ENCODE measurements around the gene KLK13. TPM values are rescaled to one million over a fixed set of nuclear protein-coding genes. Genes with fewer than 3 reads are reported as not detected.

KLK13 gene
- total and polyA plus RNA-seq, 10 donors, result 0.13 TPM; not detected in 9

DNA sequence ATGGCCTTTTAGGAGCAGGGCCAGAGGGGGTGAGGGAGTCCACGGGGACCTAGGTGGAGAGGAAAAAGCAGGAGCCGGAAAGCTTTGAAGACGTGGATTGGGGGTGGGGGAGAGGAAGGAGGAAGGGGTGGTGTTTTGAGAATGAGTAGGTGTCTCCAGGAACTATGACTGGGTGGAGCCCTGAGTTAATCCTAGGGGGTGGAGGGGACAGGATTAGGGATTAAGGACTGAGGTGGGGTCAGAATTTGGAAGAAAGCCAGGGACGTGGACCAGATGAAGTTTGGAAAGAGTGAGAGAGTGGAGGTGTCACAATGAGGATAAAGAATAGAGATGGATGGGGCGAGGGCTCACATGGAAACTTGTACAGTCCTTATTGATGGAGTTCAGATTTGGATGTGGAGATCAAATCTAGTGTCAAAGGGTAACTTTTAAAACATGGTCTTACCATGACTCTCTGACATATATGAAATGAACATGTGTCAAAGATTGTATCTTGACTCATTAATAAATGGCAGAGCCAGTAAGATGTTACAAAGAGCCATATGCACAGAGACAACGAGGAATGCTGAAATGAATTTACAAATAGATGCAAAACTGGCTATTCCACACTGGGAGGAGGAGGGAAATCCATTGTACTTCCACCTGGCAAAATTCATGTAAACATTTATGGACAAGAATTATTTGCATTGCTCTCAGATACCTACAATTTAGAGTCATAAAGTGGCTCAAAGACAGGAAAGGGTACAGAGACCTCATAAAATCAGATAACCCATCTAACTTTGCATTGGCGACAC is 1.7 kb upstream of the KLK13 start:
- 59 to 70% (median 62%) methylated on average over 7 of the region's 7 CpGs for WGBS, 5 donors
- DNase-seq, result no peak
- Histone ChIP-seq H3K27me3 (replicated peaks in 1 of 7) (peaks cover 0 to 62% (median 25%) of the 10 kb centered on the region in 7 donors), H3K36me3 (no peaks in the 10 kb centered on the region), H3K9me3 (no peaks in the 10 kb centered on the region), H3K4me1 (peaks cover 0 to 11% (median 6%) of the 10 kb centered on the region in 6 donors), H3K27ac (no peak overlapping the region), H3K4me3 (no peak overlapping the region)
- no peak for TF ChIP-seq POLR2AphosphoS5 (IDR thresholded peaks at IDR 0.05)
- TF ChIP-seq POLR2A (IDR thresholded peaks at IDR 0.05), result no peak
- TF ChIP-seq, protein P1, sequence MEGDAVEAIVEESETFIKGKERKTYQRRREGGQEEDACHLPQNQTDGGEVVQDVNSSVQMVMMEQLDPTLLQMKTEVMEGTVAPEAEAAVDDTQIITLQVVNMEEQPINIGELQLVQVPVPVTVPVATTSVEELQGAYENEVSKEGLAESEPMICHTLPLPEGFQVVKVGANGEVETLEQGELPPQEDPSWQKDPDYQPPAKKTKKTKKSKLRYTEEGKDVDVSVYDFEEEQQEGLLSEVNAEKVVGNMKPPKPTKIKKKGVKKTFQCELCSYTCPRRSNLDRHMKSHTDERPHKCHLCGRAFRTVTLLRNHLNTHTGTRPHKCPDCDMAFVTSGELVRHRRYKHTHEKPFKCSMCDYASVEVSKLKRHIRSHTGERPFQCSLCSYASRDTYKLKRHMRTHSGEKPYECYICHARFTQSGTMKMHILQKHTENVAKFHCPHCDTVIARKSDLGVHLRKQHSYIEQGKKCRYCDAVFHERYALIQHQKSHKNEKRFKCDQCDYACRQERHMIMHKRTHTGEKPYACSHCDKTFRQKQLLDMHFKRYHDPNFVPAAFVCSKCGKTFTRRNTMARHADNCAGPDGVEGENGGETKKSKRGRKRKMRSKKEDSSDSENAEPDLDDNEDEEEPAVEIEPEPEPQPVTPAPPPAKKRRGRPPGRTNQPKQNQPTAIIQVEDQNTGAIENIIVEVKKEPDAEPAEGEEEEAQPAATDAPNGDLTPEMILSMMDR (IDR thresholded peaks at IDR 0.05 in 8 of 11, conservative IDR thresholded peaks at IDR 0.05 in 3 of 11), result no peak
- intact Hi-C loops (cut with DNase I; ENCODE audit: low total_unique reads), result no loop called here

DNA sequence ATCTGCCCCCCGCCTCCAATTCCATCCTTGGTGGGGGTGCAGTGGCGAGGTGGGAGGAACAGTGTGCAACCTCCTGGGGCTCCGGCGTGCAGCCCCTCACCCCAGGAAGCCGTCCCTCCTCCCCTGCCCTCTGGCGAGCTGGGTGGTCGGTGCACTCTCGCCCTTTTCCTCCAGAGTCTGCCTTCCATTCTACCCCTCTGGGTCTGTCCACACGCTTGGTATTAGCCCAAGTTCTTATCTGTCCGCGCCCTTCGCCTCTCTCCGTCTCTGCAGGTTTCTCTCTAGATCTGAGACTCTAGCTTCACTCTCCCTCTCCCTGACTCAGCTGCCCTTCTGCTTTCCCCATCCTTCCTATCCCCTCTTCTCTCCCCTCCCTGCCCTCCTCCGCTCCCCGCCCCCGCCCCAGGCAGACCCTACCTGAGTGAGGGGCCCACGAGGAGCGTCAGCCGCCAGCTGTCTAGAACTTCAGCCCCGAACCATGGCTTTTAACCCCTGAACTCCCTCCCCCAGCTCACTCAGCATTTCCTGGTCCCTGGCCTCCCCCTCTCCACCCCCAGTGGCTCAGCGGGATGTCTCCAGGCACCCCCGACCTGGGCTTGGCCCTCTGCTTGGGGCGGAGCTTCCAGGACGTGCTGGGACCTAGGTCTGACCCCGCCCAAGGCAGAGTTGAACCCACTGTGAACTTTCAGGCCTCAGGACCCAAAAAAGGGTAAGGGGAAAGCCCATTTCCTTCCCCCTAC is 499 bp upstream of the KLK13 start:
- WGBS, 5 donors, result 13 to 16% (median 14%) methylated on average over 25 of the region's 25 CpGs
- Histone ChIP-seq H3K36me3 (no peaks in the 10 kb centered on the region), H3K27me3 (replicated peaks in 1 of 7) (peaks cover 0 to 72% (median 25%) of the 10 kb centered on the region in 7 donors), H3K4me1 (peaks cover 0 to 11% (median 6%) of the 10 kb centered on the region in 6 donors), H3K9me3 (no peaks in the 10 kb centered on the region), H3K27ac (no peak overlapping the region), H3K4me3 (peak overlapping the region in 4 of 8 donors; percentile 5 to 50 (median 14))
- intact Hi-C loops (cut with DNase I; ENCODE audit: low total_unique reads), result no loop called here
- TF ChIP-seq, protein P1 (IDR thresholded peaks at IDR 0.05 in 8 of 11, conservative IDR thresholded peaks at IDR 0.05 in 3 of 11), result no peak
- TF ChIP-seq POLR2A (IDR thresholded peaks at IDR 0.05) (no peak), POLR2AphosphoS5 (IDR thresholded peaks at IDR 0.05) (no peak)
- DNase-seq, result no peak

DNA sequence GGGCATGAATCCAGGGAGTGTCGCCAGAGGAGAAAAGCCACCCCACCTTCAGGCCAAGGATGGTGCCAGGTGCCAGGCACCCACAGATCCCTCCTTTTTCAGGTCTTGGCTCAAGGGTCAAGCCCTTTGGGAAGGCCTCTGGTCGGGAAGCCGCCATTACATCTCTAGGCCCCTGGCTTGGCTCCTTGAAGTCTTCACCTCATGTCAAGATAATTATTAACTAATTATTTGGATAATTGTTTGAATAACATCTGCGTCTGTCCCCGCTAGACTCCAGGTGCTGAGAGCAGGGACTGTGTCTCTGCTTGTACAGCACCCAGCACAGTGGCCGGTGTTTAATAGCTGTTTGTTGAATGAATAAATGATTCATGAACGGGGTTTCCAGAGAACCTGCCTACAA is 1.2 kb downstream of the KLK13 start:
- TF ChIP-seq POLR2AphosphoS5 (IDR thresholded peaks at IDR 0.05) (no peak), POLR2A (IDR thresholded peaks at IDR 0.05) (no peak)
- TF ChIP-seq, protein P1 (IDR thresholded peaks at IDR 0.05 in 8 of 11, conservative IDR thresholded peaks at IDR 0.05 in 3 of 11), result no peak
- H3K36me3 ChIP-seq, result no peaks in the 10 kb centered on the region
- H3K4me3 ChIP-seq, result no peak overlapping the region
- peaks cover 0 to 80% (median 25%) of the 10 kb centered on the region in 7 donors for H3K27me3 ChIP-seq (replicated peaks in 1 of 7)
- 93 to 97% (median 95%) methylated on average over 7 of the region's 7 CpGs for WGBS, 5 donors
- intact Hi-C loops (cut with DNase I; ENCODE audit: low total_unique reads), result no loop called here
- H3K9me3 ChIP-seq, result no peaks in the 10 kb centered on the region
- no peak for DNase-seq
- H3K4me1 ChIP-seq, result peaks cover 0 to 11% (median 6%) of the 10 kb centered on the region in 6 donors
- H3K27ac ChIP-seq, result no peak overlapping the region

DNA sequence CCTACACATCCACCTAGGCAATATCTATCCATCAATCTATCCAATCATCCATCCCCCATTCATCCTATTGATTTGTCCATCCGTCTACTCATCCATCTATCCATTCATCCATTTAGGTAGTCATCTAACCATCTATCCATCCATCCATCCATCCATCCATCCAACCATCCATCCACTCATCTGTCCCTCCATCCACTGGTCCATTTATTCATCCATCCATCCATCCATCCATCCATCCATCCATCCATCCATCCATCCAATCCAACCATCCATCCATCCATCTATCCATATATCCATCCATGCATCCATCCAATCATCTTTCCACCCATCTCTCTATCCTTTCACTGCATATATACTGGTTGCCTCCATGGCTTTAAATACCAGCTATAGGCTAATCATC is 3.9 kb downstream of the KLK13 start:
- TF ChIP-seq POLR2A (IDR thresholded peaks at IDR 0.05), result no peak
- TF ChIP-seq, protein P1 (IDR thresholded peaks at IDR 0.05 in 8 of 11, conservative IDR thresholded peaks at IDR 0.05 in 3 of 11), result no peak
- TF ChIP-seq POLR2AphosphoS5 (IDR thresholded peaks at IDR 0.05), result no peak
- Histone ChIP-seq H3K36me3 (no peaks in the 10 kb centered on the region), H3K9me3 (no peaks in the 10 kb centered on the region), H3K27ac (no peak overlapping the region), H3K4me1 (peaks cover 0 to 11% (median 6%) of the 10 kb centered on the region in 6 donors), H3K4me3 (no peak overlapping the region), H3K27me3 (replicated peaks in 1 of 7) (peaks cover 0 to 65% (median 24%) of the 10 kb centered on the region in 7 donors)
- 0 to 81% (median 0%) methylated on average over 1 of the region's 1 CpG for WGBS, 5 donors
- DNase-seq, result no peak
- intact Hi-C loops (cut with DNase I; ENCODE audit: low total_unique reads), result no loop called here
